22Rv1 (cell line): ENCODE results near the gene NELL1.

Source experiments
- H3K27ac ChIP-seq: fragments of 450-650 bp; 2 replicates; pipeline ENCODE4 v1.5.1; 2017
- CTCF ChIP-seq: fragments of 450-650 bp; IDR thresholded peaks from 2 replicates; pipeline ENCODE4 v1.5.1; 2017; ENCODE audit warnings: mild to moderate bottlenecking
- ZFX ChIP-seq: fragments of 450-650 bp; IDR thresholded peaks from 2 replicates; pipeline ENCODE4 v1.6.1; 2017; ENCODE audit warnings: antibody characterized with exemption, borderline replicate concordance

The NELL1 gene

DNA sequence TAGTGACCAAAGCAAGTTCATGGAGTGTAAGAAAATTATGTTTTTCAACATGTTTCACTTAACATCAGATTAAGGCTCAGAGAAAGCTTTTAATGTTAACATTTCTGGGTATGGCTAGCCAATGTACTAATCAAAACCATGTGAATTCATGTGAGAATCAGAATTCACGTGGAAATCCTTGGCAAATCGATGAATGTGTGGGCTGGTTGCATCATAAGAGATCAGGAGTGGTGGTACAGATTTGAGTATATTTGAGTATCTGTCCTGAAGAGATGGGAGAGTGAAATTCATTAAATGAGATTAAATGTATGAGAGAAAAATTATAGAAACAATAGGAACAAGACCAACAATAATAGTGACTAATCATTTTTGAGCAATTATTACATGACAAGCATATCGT lies 884.9 kb downstream of the NELL1 start:
- TF ChIP-seq ZFX (no peak), CTCF (no peak)
- H3K27ac ChIP-seq = peak overlapping the region; percentile 94

DNA sequence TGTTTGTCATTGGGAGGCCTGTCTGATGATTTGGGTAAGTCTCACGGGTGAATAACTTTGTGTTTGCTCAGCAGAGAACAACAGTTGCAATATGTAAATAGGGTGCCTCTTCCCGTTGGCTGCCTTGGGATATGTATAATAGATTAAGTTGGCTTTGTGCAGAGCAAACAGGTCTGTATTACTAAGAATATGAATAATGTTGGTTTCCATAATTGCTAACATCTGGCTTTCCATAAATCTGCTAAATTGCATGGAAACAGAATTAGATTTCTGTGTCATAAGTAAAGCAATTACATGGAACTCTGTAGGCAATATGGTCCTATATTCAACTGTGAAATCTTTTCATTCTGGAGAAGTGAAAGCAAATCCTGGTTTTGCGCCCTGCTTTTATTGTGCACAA lies 887.5 kb downstream of the NELL1 start:
- TF ChIP-seq CTCF (no peak), ZFX (no peak)
- H3K27ac ChIP-seq = peak overlapping the region; percentile 51

DNA sequence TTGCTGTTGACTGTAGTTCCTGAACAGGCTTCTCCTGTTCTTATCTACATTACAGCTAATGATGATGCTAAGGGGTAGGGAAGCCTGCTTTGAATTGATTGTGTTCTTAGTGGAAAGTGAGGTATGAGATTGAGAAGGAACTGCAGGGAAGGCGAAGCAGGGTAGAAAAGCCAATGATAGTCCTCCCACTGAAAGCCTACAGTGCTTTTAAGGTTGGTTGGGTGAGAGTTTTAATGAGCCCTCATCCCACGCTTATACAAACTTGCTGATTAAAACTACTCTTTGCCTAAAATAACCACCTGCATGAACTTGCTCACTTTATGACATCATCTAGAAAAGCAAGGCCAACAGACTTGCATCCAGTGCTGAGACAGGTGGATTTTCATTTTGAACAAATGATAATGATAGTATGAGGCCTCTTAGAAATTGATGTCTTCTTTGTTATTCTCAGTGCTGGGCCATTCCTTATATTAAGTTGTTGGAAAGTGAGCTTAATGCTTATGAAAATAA lies 891.1 kb downstream of the NELL1 start:
- H3K27ac ChIP-seq = no peak overlapping the region
- TF ChIP-seq CTCF = no peak
- TF ChIP-seq ZFX = no peak

DNA sequence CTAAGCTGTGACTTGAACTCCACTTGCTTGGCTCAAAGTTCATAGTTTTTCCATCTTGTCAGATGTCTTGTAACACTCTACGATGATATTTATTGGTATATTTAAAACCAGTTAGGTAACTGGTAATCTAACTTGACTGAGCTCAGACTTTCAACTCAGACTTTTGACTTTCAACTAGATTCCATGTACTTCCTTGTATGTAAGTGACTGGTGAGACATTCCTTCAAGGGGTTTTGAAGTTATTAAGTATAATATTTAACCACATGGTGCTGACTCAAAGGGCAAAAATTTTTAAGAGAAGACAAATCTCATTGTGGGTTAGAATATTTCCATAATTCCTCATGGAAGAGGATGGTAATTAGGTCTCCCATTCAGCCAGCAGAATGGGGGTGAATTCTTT lies 892.2 kb downstream of the NELL1 start:
- TF ChIP-seq ZFX (no peak), CTCF (no peak)
- H3K27ac ChIP-seq = no peak overlapping the region

GRCh38 chr11:21564095-21564494 lies 894.7 kb downstream of the NELL1 start:
- no peak overlapping the region for H3K27ac ChIP-seq
- TF ChIP-seq CTCF (no peak), ZFX (no peak)

DNA sequence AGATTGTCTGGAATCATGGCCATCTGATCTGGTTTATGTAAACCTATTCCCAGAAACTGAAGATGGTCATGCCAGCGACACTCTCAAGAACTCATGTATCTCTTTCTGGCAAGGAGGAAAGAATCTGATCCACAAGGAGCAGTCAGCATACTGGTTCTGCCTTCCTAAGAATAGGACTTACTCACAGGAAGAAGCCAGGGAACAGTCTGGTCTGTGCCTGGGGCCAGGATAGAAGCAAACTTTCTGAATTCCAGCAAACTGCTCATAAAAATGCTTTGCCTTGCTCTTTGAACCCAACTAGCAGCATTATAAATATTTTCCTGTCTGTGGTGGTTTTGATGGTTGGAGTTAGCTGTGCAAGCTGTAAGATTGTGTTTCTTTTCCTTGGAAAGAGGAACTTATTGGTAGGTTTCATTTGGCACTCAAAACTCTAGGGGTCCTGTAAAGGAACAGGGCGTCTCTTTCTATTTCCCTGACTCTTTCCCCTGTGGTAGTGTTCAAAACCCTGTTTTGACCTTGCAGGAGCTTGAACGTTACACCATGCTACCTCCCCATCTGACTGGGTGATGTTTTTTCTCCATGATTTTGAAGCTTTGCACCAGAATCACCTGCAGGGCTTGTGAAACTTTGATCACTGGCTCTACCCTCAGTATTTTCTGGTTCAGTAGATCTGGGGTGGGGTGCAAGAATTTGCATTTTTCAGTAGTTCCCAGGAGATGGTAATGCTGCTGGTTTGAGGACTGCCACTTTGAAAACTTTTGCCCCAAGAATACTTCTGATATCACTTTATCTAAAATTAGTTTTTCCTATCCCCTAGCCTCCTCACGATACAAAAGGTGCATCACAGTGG lies 895.7 kb downstream of the NELL1 start:
- TF ChIP-seq ZFX (no peak), CTCF (no peak)
- no peak overlapping the region for H3K27ac ChIP-seq

DNA sequence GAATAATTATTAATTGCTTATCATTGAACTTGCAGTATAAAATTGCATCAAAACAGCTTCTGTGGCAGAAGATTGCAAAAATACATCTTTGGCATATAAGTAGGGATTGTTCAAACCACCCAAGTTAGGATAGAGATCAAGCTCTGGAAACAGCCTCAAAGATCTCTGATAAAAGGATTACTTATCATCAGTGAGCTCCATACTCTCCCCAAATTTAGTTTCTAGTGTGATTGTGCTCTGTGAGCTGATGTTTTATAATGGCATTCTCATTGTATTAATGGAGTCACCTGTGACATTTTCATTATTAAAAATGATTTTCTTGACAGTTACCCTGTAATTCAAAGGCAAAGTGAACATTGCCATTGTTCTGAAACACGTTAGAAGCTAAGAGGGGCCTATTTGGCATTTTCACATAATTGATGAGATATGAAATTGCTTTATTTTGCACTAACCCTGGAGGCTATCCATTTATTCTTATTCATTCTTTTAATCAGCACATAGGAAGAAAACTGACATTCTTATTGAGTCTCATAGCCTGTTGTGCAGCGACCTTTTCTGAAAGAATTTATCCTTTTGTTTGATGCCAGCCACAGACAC lies 897.2 kb downstream of the NELL1 start:
- TF ChIP-seq CTCF (no peak), ZFX (no peak)
- peak overlapping the region; percentile 47; the same call in 1 of the 2 replicates for H3K27ac ChIP-seq
